Measurements from ENCODE around the gene TECRL.

TECRL gene

GRCh38 chr4:64409300-64409699, at the start of gene TECRL:
TECRL (minus strand) TSS chr4:64409450; CDS start chr4:64409351, 99 bp downstream.
- no peak for DNase-seq (ENCODE audit: low read depth, low spot score)
- H3K27ac ChIP-seq: no peak within 1 kb of the TSS

- no peak overlapping the region for H3K27ac ChIP-seq
- no peak for DNase-seq (ENCODE audit: low read depth, low spot score)
Observed at GRCh38 chr4:64432674-64433073, 23.4 kb upstream of the TECRL start.

GRCh38 chr4:64430933-64431332, 21.7 kb upstream of the TECRL start:
- DNase-seq (ENCODE audit: low read depth, low spot score): no peak
- no peak overlapping the region for H3K27ac ChIP-seq

- no peak overlapping the region for H3K27ac ChIP-seq
- DNase-seq (ENCODE audit: low read depth, low spot score): no peak
Observed at GRCh38 chr4:64417974-64418373, 8.7 kb upstream of the TECRL start.

- DNase-seq (ENCODE audit: low read depth, low spot score): no peak
- no peak overlapping the region for H3K27ac ChIP-seq
Observed at GRCh38 chr4:64407000-64407399, 2.2 kb downstream of the TECRL start.

- H3K27ac ChIP-seq: no peak overlapping the region
- DNase-seq (ENCODE audit: low read depth, low spot score): no peak
Observed at GRCh38 chr4:64405761-64406160, 3.5 kb downstream of the TECRL start.

GRCh38 chr4:64402684-64403083, 6.6 kb downstream of the TECRL start:
- no peak for DNase-seq (ENCODE audit: low read depth, low spot score)
- no peak overlapping the region for H3K27ac ChIP-seq

- DNase-seq (ENCODE audit: low read depth, low spot score): no peak
Observed at GRCh38 chr4:64399313-64400109, 9.7 kb downstream of the TECRL start.

GRCh38 chr4:64394469-64394868, 14.8 kb downstream of the TECRL start:
- DNase-seq (ENCODE audit: low read depth, low spot score): no peak
- no peak overlapping the region for H3K27ac ChIP-seq

More at GRCh38 chr4:64399313-64400109, 9.7 kb downstream of the TECRL start:
- no peak overlapping the region for H3K27ac ChIP-seq

GRCh38 chr4:64388252-64388651, 21.0 kb downstream of the TECRL start:
- no peak for DNase-seq (ENCODE audit: low read depth, low spot score)
- H3K27ac ChIP-seq: no peak overlapping the region

- DNase-seq (ENCODE audit: low read depth, low spot score): no peak
Observed at GRCh38 chr4:64385220-64385619, 24.0 kb downstream of the TECRL start.

GRCh38 chr4:64384237-64385203, 24.7 kb downstream of the TECRL start:
- H3K27ac ChIP-seq: no peak overlapping the region

More at GRCh38 chr4:64385220-64385619, 24.0 kb downstream of the TECRL start:
- no peak overlapping the region for H3K27ac ChIP-seq

GRCh38 chr4:64368741-64369140, 40.5 kb downstream of the TECRL start:
- DNase-seq (ENCODE audit: low read depth, low spot score): no peak
- no peak overlapping the region for H3K27ac ChIP-seq

More at GRCh38 chr4:64384237-64385203, 24.7 kb downstream of the TECRL start:
- DNase-seq (ENCODE audit: low read depth, low spot score): no peak

- no peak for DNase-seq (ENCODE audit: low read depth, low spot score)
- H3K27ac ChIP-seq: no peak overlapping the region
Observed at GRCh38 chr4:64361399-64361740, 47.9 kb downstream of the TECRL start.

GRCh38 chr4:64360664-64361398, 48.4 kb downstream of the TECRL start:
- DNase-seq (ENCODE audit: low read depth, low spot score): no peak

GRCh38 chr4:64359489-64359888, 49.8 kb downstream of the TECRL start:
- H3K27ac ChIP-seq: no peak overlapping the region
- DNase-seq (ENCODE audit: low read depth, low spot score): no peak

More at GRCh38 chr4:64360664-64361398, 48.4 kb downstream of the TECRL start:
- H3K27ac ChIP-seq: no peak overlapping the region

- H3K27ac ChIP-seq: no peak overlapping the region
- DNase-seq (ENCODE audit: low read depth, low spot score): no peak
Observed at GRCh38 chr4:64353904-64354303, 55.3 kb downstream of the TECRL start.

GRCh38 chr4:64341711-64342110, 67.5 kb downstream of the TECRL start:
- no peak for DNase-seq (ENCODE audit: low read depth, low spot score)
- no peak overlapping the region for H3K27ac ChIP-seq

- no peak for DNase-seq (ENCODE audit: low read depth, low spot score)
- no peak overlapping the region for H3K27ac ChIP-seq
Observed at GRCh38 chr4:64340218-64341110, 68.8 kb downstream of the TECRL start.
